HepG2 (cell line): ENCODE data around the gene NEIL1. TPM values are rescaled to one million over a fixed set of nuclear protein-coding genes. Genes with fewer than 3 reads are reported as not detected.

Source experiments
- NFE2L1 ChIP-seq: sonication (generic); formaldehyde crosslinking; IDR thresholded peaks from 2 replicates; pipeline ENCODE4 v1.4.0; 2020; ENCODE audit warnings: missing genetic modification reagents, mild to moderate bottlenecking, borderline replicate concordance
- SOX6 ChIP-seq, 2 experiments: fragments of 450-650 bp in 1 of 2; sonication (generic) in 1 of 2; formaldehyde crosslinking in 1 of 2; IDR thresholded peaks; 2 replicates each; pipeline versions ENCODE4 v1.4.0 to v1.6.1; 2017 to 2020; ENCODE audit warnings: antibody characterized with exemption in 1 of 2, mild to moderate bottlenecking in 1 of 2, missing genetic modification reagents in 1 of 2
- SP140L ChIP-seq: sonication (generic); formaldehyde crosslinking; IDR thresholded peaks from 2 replicates; pipeline ENCODE4 v1.4.0; 2020; ENCODE audit warnings: missing genetic modification reagents, borderline replicate concordance
- SP5 ChIP-seq: IDR thresholded peaks from 2 replicates; pipeline ENCODE4 v1.6.1; 2016; ENCODE audit warnings: low read depth, borderline replicate concordance
- TRAFD1 ChIP-seq: sonication (generic); formaldehyde crosslinking; IDR thresholded peaks from 2 replicates; pipeline ENCODE4 v1.5.1; 2020; ENCODE audit warnings: missing genetic modification reagents, mild to moderate bottlenecking, borderline replicate concordance
- ZMYM2 ChIP-seq: sonication (generic); formaldehyde crosslinking; IDR thresholded peaks from 2 replicates; pipeline ENCODE4 v1.8.0; 2022; ENCODE audit warnings: mild to moderate bottlenecking, missing genetic modification reagents
- ZNF225 ChIP-seq: sonication (generic); formaldehyde crosslinking; IDR thresholded peaks from 2 replicates; pipeline ENCODE4 v1.4.0; 2020; ENCODE audit warnings: mild to moderate bottlenecking, missing genetic modification reagents
- ZNF317 ChIP-seq: sonication (generic); formaldehyde crosslinking; IDR thresholded peaks from 2 replicates; pipeline ENCODE4 v1.5.0; 2020; ENCODE audit warnings: mild to moderate bottlenecking, missing genetic modification reagents
- ZNF337 ChIP-seq: sonication (generic); formaldehyde crosslinking; IDR thresholded peaks from 2 replicates; pipeline ENCODE4 v1.5.1; 2020; ENCODE audit warnings: missing genetic modification reagents, low read depth, mild to moderate bottlenecking, borderline replicate concordance
- ZNF562 ChIP-seq: sonication (generic); formaldehyde crosslinking; IDR thresholded peaks from 2 replicates; pipeline ENCODE4 v1.8.0; 2022; ENCODE audit warnings: missing genetic modification reagents, borderline replicate concordance
- ZNF646 ChIP-seq: sonication (generic); formaldehyde crosslinking; IDR thresholded peaks from 2 replicates; pipeline ENCODE4 v1.9.0; 2021; ENCODE audit warnings: mild to moderate bottlenecking, missing genetic modification reagents
- polyA plus RNA-seq, 8 experiments: library from polyadenylated mRNA; depleted of rRNA in 3 of 8; stranded (reverse) in 7 of 8; unstranded in 1 of 8; fragments of >200 nt; fragmentation: Illumina TruSeq in 4 of 8; extraction: Trizol in 4 of 8; gene quantifications; 2 replicates each; pipeline versions ENCODE4 v1.2.1 to v1.2.3, GENCODE V29; 2011 to 2016; ENCODE audit warnings: low read depth in 4 of 8, missing spikeins in 1 of 8, mixed read lengths in 1 of 8; ENCODE audit not compliant: insufficient read depth in 1 of 8
- total RNA-seq, 5 experiments: library from RNA; depleted of rRNA; stranded (reverse); fragments of >200 nt; fragmentation: Illumina TruSeq; extraction: Trizol; gene quantifications; 2 replicates each; pipeline ENCODE4 v1.2.3, GENCODE V29; 2016; ENCODE audit warnings: low read depth in 1 of 5
- TF ChIP-seq, protein P1 (sequence below): IDR thresholded peaks from 2 replicates; pipeline ENCODE4 v1.6.1; 2016; ENCODE audit warnings: mild to moderate bottlenecking

NEIL1 gene
- total and polyA plus RNA-seq, 2 of the 13 experiments (the other 11 are each of a cell fraction or from before 2014, with no cell fraction given), result 10.4 to 15.5 TPM

- TF ChIP-seq, protein P1, sequence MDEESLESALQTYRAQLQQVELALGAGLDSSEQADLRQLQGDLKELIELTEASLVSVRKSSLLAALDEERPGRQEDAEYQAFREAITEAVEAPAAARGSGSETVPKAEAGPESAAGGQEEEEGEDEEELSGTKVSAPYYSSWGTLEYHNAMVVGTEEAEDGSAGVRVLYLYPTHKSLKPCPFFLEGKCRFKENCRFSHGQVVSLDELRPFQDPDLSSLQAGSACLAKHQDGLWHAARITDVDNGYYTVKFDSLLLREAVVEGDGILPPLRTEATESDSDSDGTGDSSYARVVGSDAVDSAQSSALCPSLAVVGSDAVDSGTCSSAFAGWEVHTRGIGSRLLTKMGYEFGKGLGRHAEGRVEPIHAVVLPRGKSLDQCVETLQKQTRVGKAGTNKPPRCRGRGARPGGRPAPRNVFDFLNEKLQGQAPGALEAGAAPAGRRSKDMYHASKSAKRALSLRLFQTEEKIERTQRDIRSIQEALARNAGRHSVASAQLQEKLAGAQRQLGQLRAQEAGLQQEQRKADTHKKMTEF (CRISPR knock-in tag), result peak; percentile 56
- peak; percentile 75; the same call in 1 of the 2 replicates for TF ChIP-seq ZNF337 (CRISPR knock-in tag)
- TF ChIP-seq ZNF562 (CRISPR knock-in tag), result no peak
- 0 out of 2 replicates have a peak, but pooled peaks have one; percentile 18 for TF ChIP-seq ZNF646 (CRISPR knock-in tag)
- TF ChIP-seq SP140L (CRISPR knock-in tag), result no peak
- peak; percentile 54; the same call in 1 of the 2 replicates for TF ChIP-seq SP5 (CRISPR knock-in tag)
- TF ChIP-seq ZNF225, result peak; percentile 47; the same call in 1 of the 2 replicates
- peak; percentile 66; the same call in 1 of the 2 replicates for TF ChIP-seq ZMYM2
- peak; percentile 27 for TF ChIP-seq ZNF317 (CRISPR knock-in tag)
- TF ChIP-seq NFE2L1 (CRISPR knock-in tag), result no peak
- no peak for TF ChIP-seq SOX6 (IDR thresholded peaks at IDR 0.05)
- TF ChIP-seq SOX6 (CRISPR knock-in tag; IDR thresholded peaks at IDR 0.05), result peak; percentile 21; the same call in 1 of the 2 replicates
- 0 out of 2 replicates have a peak, but pooled peaks have one; percentile 27 for TF ChIP-seq TRAFD1 (CRISPR knock-in tag)
Observed at GRCh38 chr15:75347222-75348033, 589 bp downstream of the NEIL1 start (continued).
